PC-3 (cell line): ENCODE measurements around the gene LACRT. TPM values are rescaled to one million over a fixed set of nuclear protein-coding genes. Genes with fewer than 3 reads are reported as not detected.

ENCODE experiments used
- ATAC-seq: fragments of 200-7000 bp; cut with Tn5 transposase; 2 replicates; pipeline ENCODE4 v1.9.1; 2020; ENCODE audit warnings: mild to moderate bottlenecking, moderate library complexity
- BruUV-seq: library from RNA; stranded (reverse); fragments of 400-500 nt; replicated peaks from 2 replicates; lab custom pipeline; 2021; lab: Mats Ljungman, UMichigan
- CTCF ChIA-PET: fragments of 300-600 bp; sonication (Branson Sonifier 250); formaldehyde crosslinking; loops from one replicate; lab custom pipeline; 2022; ENCODE audit warnings: antibody characterized with exemption; lab: Charles Lee
- POLR2A ChIA-PET: fragments of 300-600 bp; sonication (Branson Sonifier 250); formaldehyde crosslinking; loops from one replicate; lab custom pipeline; 2022; ENCODE audit warnings: antibody characterized with exemption; ENCODE audit not compliant: unreplicated experiment; lab: Charles Lee
- DNase-seq: peaks from one replicate; pipeline ENCODE4 v3.0.0-alpha.2; 2015
- H2AFZ ChIP-seq: fragments of 300-600 bp; sonication (generic); 2 replicates; pipeline ENCODE4 v1.6.0; 2016; ENCODE audit warnings: antibody characterized with exemption, low read length
- H3F3A ChIP-seq: fragments of 300-600 bp; sonication (generic); one replicate; pipeline ENCODE4 v1.6.0; 2017; ENCODE audit warnings: antibody characterized with exemption, low read length, control low read depth, mild to moderate bottlenecking; ENCODE audit not compliant: unreplicated experiment
- H3K27ac ChIP-seq: fragments of 300-600 bp; sonication (generic); 2 replicates; pipeline ENCODE4 v1.5.1; 2016; ENCODE audit warnings: mild to moderate bottlenecking, low read length
- H3K27me3 ChIP-seq: fragments of 300-600 bp; sonication (generic); 2 replicates; pipeline ENCODE4 v1.6.1; 2016; ENCODE audit warnings: low read length, mixed read lengths
- H3K36me3 ChIP-seq: fragments of 300-600 bp; sonication (generic); 2 replicates; pipeline ENCODE4 v1.6.1; 2016; ENCODE audit warnings: low read depth, mixed run types, low read length, mixed read lengths
- H3K4me1 ChIP-seq: fragments of 300-600 bp; sonication (generic); 2 replicates; pipeline ENCODE4 v1.5.1; 2016; ENCODE audit warnings: low read length; ENCODE audit not compliant: insufficient read depth
- H3K4me2 ChIP-seq: fragments of 300-600 bp; sonication (generic); 2 replicates; pipeline ENCODE4 v1.6.0; 2016; ENCODE audit warnings: low read length
- H3K4me3 ChIP-seq: fragments of 300-600 bp; sonication (generic); 2 replicates; pipeline ENCODE4 v1.5.1; 2016; ENCODE audit warnings: mild to moderate bottlenecking, low read length, mixed read lengths
- H3K79me2 ChIP-seq: fragments of 300-600 bp; sonication (generic); 2 replicates; pipeline ENCODE4 v1.6.1; 2017; ENCODE audit warnings: low read length, mixed read lengths
- H3K9ac ChIP-seq: fragments of 300-600 bp; sonication (generic); 2 replicates; pipeline ENCODE4 v1.6.0; 2016; ENCODE audit warnings: mild to moderate bottlenecking, low read length
- H3K9me2 ChIP-seq: fragments of 300-600 bp; sonication (generic); replicated peaks from 2 replicates; pipeline ENCODE4 v1.6.1; 2016; ENCODE audit warnings: mixed run types, low read length, mixed read lengths
- H3K9me3 ChIP-seq: fragments of 300-600 bp; sonication (generic); 2 replicates; pipeline ENCODE4 v1.6.1; 2016; ENCODE audit warnings: low read length, mixed read lengths
- H4K20me1 ChIP-seq: fragments of 300-600 bp; sonication (generic); 2 replicates; pipeline ENCODE4 v1.6.1; 2016; ENCODE audit warnings: low read length, mixed read lengths
- CTCF ChIP-seq: fragments of 300-600 bp; sonication (generic); conservative IDR thresholded peaks from 2 replicates; pipeline ENCODE4 v1.5.1; 2017; ENCODE audit warnings: antibody characterized with exemption, low read depth, mild to moderate bottlenecking, low read length
- EZH2 ChIP-seq: fragments of 300-600 bp; sonication (generic); IDR thresholded peaks from one replicate; pipeline ENCODE4 v1.6.1; 2017; ENCODE audit warnings: antibody characterized with exemption, mild to moderate bottlenecking, low read length; ENCODE audit not compliant: unreplicated experiment
- EZH2phosphoT487 ChIP-seq: fragments of 300-600 bp; sonication (generic); IDR thresholded peaks from 2 replicates; pipeline ENCODE4 v1.6.1; 2018; ENCODE audit warnings: mild to moderate bottlenecking, antibody characterized with exemption, low read length, borderline replicate concordance
- intact Hi-C: fragments of 100-400 bp; cut with micrococcal nuclease; formaldehyde crosslinking; loops from 2 replicates; pipeline ENCODE4 v1.9.0; 2023
- total RNA-seq: library from RNA; depleted of rRNA; stranded (reverse); fragments of >200 nt; gene quantifications from 2 replicates; pipeline ENCODE4 v1.2.3, GENCODE V29; 2014

The LACRT gene
- total RNA-seq, 1 experiment from 2014 or later = not detected

- CTCF ChIA-PET = no interaction called here
Measured at GRCh38 chr12:54603872-54604271, 30.8 kb downstream of the LACRT start.

GRCh38 chr12:54603173-54603814 is 31.4 kb downstream of the LACRT start:
- DNase-seq (peak; percentile 78), ATAC-seq (peak; percentile 95)
- no peaks in the 10 kb centered on the region; the same call in 1 of the 2 replicates for H3K4me1 ChIP-seq
- H3K9me3 ChIP-seq = no peaks in the 10 kb centered on the region
- no peak overlapping the region for H3K27ac ChIP-seq
- no peak overlapping the region for H3K4me3 ChIP-seq
- POLR2A ChIA-PET = no interaction called here
- no peaks in the 10 kb centered on the region for H3K9me2 ChIP-seq
- no peaks in the 10 kb centered on the region for H3F3A ChIP-seq
- H3K9ac ChIP-seq = no peak overlapping the region
- no peaks in the 10 kb centered on the region for H3K36me3 ChIP-seq
- H3K4me2 ChIP-seq = no peak overlapping the region
- intact Hi-C loops = no loop called here
- no peaks in the 10 kb centered on the region for H4K20me1 ChIP-seq
- TF ChIP-seq CTCF = peak; percentile 84
- TF ChIP-seq EZH2 = no peak
- no peak for TF ChIP-seq EZH2phosphoT487
- no peaks in the 10 kb centered on the region for H3K79me2 ChIP-seq
- CTCF ChIA-PET = no interaction called here
- H3K27me3 ChIP-seq = peaks cover 45% of the 10 kb centered on the region
- no TSS peak for BruUV-seq
- no peak overlapping the region for H2AFZ ChIP-seq

More at GRCh38 chr12:54603872-54604271, 30.8 kb downstream of the LACRT start:
- no peaks in the 10 kb centered on the region for H3K79me2 ChIP-seq
- H3K9ac ChIP-seq = no peak overlapping the region
- TF ChIP-seq EZH2phosphoT487 = no peak
- no peak for TF ChIP-seq EZH2
- TF ChIP-seq CTCF = no peak
- H3K36me3 ChIP-seq = no peaks in the 10 kb centered on the region
- no peaks in the 10 kb centered on the region; the same call in 1 of the 2 replicates for H3K4me1 ChIP-seq
- no peaks in the 10 kb centered on the region for H4K20me1 ChIP-seq
- ATAC-seq = no peak
- H3K27me3 ChIP-seq = peaks cover 45% of the 10 kb centered on the region
- H3K27ac ChIP-seq = no peak overlapping the region
- POLR2A ChIA-PET = no interaction called here
- H3K4me3 ChIP-seq = no peak overlapping the region
- intact Hi-C loops = no loop called here
- H3K9me2 ChIP-seq = no peaks in the 10 kb centered on the region
- DNase-seq = no peak
- H3K4me2 ChIP-seq = no peak overlapping the region
- no peaks in the 10 kb centered on the region for H3F3A ChIP-seq
- no TSS peak for BruUV-seq
- H3K9me3 ChIP-seq = no peaks in the 10 kb centered on the region
- no peak overlapping the region for H2AFZ ChIP-seq

- H3K4me2 ChIP-seq = no peak overlapping the region
- no peak overlapping the region for H2AFZ ChIP-seq
- ChIA-PET CTCF (no interaction called here), POLR2A (no interaction called here)
- H3K9me2 ChIP-seq = no peaks in the 10 kb centered on the region
- H3K9me3 ChIP-seq = no peaks in the 10 kb centered on the region
- H3F3A ChIP-seq = no peaks in the 10 kb centered on the region
- H3K4me3 ChIP-seq = no peak overlapping the region
- no peak for ATAC-seq
- no peak overlapping the region for H3K9ac ChIP-seq
- no peaks in the 10 kb centered on the region; the same call in 1 of the 2 replicates for H3K4me1 ChIP-seq
- intact Hi-C loops = no loop called here
- no peak overlapping the region for H3K27ac ChIP-seq
- DNase-seq = no peak
- H3K27me3 ChIP-seq = peaks cover 43% of the 10 kb centered on the region
- H4K20me1 ChIP-seq = no peaks in the 10 kb centered on the region
- TF ChIP-seq CTCF = no peak
- TF ChIP-seq EZH2 = no peak
- no peak for TF ChIP-seq EZH2phosphoT487
- no peaks in the 10 kb centered on the region for H3K79me2 ChIP-seq
- no TSS peak for BruUV-seq
- no peaks in the 10 kb centered on the region for H3K36me3 ChIP-seq
Measured at GRCh38 chr12:54602661-54603060, 32.0 kb downstream of the LACRT start.
